Measurements from ENCODE around the gene LYPD5.
A peak's percentile ranks its signal among the peaks of the same experiment; 100 is the strongest.
"Not testable (repeated sequence)": the region's sequence is repeated elsewhere in the genome, so short reads cannot be mapped to it uniquely, and the experiment has no call there.

LYPD5 gene

GRCh38 chr19:43776286-43776685, 26.0 kb downstream of the LYPD5 start:
- DNase-seq, result no peak

DNA sequence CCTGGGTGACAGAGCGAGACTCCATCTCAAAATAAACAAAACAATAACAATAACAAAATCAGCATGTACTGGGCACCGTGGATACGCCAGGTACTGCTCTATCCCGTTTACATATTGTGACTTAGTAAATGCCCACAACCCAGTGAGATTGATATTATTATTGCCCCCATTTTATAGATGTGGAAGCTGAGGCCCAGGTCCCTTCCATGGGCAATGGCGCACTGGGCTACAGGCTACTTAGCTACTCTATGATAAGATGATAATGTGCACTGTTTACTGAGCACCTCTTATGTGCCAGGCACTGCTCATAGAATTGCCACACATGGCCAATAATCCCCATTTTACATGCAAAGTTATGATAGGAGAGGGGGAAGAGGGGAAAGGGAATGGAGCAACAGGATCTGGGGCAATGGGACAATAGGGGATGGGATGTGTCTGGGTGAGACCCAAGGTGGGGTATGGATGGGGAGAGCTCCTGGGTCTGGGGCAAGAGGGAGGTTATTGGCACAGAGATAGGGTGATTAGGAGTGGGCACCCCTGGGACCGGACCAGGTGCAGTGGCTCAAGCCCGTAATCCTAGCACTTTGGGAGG, 26.9 kb downstream of the LYPD5 start:
- no peak for DNase-seq

DNA sequence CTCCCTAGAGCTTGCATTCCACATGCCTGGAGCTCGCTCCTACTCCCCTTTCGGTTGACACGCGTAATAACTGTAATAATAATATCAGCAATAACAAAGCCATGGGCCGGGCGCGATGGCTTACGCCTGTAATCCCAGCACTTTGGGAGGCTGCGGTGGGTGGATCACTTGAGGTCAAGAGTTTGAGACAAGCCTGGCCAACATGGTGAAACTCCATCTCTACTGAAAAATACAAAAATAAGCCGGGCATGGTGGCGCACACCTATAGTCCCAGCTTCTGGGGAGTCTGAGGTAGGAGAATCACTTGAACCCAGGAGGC, 27.3 kb downstream of the LYPD5 start:
- not testable (repeated sequence) for DNase-seq

DNA sequence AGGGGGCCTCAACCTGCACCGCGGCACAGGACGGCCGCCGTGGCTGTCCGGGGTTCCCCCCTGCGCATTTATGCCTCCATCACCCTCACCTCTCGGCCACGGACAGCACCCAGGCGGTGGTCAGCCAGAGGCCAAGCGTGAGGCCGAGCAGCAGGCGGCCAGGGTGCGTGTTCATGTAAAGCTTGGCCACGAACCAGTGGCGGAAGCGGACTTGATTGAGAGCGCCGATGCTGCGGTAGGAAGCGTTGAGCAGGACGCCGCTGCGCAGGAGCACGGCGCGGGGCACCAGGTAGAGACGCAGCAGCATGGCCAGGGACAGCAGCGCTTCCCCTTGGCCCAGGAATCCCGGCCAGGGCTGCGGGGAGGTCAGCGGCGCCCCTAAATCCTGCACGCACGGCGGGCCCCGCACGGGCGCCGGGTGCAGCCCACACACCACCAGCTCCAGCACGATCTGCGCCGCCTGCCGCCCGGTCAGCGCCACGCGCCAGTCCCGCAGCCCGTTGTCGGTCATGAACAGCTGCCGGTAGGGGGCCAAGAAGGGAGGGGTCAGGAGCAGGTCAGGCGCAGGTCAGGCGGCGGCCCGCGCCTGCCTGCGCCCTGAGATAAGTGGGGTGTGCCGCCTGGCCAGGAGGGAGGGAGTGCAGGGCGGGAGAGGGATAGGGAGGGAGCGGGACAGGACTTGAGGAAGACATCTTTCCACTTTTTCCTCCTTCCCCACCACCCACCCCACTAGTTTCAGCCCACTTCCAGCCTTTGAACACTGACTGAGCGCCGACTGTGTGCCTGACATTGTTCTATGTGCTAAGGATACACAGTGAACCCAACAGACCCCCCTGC, 27.9 kb downstream of the LYPD5 start:
- no peak for DNase-seq

DNA sequence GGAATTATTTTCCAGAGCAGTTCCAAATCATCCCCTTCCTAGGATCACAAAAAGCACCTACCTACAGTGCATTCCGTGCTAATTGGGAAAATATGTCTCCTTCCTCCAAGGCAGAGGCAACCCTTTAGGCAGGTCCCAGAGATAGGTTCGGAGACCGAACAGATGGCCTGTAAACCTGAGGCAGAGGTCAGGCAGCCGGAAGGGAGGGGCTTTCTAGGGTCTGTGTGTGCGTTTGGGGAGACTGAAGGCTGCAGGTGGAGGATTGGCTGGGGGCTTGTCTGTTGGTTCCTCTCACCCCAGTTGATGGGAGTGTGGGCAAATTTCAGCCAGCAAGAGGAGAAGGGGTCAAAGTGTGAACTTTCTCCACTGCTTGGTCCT, 28.5 kb downstream of the LYPD5 start:
- no peak for DNase-seq

DNA sequence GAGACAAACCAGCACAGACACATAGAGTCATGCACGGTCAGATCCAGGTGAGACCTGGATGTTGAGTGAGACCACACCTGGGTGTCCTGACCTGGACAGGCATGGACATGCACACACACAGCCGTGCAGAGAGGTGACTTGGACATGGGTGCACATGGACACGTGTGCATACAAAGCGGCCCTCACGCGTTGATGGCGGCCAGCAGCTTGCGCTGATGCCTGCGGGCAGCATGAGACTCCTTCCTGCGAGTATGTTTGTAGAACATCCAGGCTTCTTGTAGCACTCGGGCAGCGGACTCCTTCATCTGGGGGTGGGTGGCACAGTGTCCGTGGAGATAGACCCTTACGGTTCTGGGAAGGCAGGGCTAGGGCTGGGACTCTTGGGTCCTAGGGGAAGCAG, 33.0 kb downstream of the LYPD5 start:
- DNase-seq, result no peak

DNA sequence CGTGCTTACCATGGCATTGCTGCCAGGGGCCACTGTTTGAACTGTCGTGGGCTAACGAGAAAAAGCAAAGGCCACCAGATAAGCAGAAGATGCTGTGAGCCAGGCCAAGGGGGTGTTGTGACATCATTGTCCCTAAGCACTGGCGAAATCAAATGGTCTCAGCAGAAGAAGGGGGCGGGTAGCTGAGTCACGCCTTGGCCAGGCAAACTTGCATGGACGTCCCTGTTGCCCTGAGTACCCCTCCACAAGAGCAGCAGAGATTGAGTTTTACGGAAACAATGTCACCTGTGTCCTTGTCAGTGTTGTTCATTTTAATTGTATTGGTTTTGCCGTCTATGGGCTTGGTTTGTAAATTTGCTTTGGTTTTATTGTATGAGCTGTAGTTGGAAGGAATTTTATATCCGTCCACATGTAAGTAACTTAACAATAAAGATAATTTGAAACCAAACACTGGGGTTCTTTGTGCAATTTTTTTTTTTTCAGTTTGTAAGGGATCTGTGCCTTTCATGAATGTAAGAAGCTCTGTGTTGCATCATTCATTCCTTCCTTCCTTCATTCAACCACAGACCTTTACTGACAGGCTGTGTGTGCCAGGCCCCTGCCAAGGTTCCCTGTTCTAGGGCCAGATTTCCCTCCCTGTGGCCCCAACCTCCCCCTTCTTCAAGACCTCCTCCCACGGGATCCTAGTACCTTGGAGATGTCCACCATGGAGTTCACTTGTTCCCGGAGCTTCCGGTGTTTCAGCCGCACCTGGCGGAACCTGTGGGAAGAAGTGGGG, 33.8 kb downstream of the LYPD5 start:
- no peak for DNase-seq

- no peak for DNase-seq
Measured at GRCh38 chr19:43767818-43768217, 34.4 kb downstream of the LYPD5 start.

DNA sequence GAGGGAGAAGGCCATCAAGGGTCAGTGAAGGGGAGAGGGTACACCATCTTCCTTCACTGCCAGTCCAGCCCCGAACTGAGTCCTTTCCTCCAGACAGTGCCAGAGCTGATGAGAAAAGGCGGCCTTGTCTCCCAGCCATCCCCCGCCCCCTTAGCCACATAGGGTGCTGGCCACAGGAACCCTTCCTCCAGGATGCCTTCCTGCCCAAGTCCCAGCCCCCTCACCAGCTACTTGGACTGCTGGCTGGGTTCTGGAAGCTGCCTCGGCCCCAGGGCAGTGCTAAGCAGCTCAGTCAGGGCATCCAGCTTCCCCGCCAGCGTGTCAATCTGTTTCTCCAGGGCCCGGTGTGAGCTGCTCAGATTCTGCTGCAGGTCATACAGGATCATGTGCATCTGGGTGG, 34.9 kb downstream of the LYPD5 start:
- DNase-seq, result no peak

- no peak for DNase-seq
Measured at GRCh38 chr19:43766755-43767043, 35.5 kb downstream of the LYPD5 start.

GRCh38 chr19:43765109-43765876, 37.0 kb downstream of the LYPD5 start:
- DNase-seq, result no peak

DNA sequence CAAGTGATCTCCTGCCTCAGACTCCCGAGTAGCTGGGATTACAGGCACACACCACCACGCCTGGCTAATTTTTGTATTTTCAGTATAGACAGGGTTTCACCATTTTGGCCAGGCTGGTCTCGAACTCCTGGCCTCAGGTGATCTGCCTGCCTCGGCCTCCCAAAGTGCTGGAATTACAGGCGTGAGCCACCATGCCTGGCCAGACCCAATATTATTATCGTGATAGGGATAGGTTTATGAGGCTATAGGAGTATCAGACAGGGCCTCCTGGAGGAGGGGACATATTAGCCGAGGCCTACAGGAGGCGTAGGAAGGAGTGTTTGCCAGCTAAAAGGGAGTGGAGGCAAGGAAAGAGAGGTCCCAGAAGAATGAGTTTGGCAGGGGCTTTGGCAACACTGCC, 37.6 kb downstream of the LYPD5 start:
- not testable (repeated sequence) for DNase-seq

- DNase-seq, result no peak
Measured at GRCh38 chr19:43763473-43763939, 38.7 kb downstream of the LYPD5 start.

- no peak for DNase-seq
Measured at GRCh38 chr19:43762814-43763213, 39.4 kb downstream of the LYPD5 start.

GRCh38 chr19:43760941-43761340, 41.3 kb downstream of the LYPD5 start:
- DNase-seq, result no peak

- peak; percentile 34 for DNase-seq
Measured at GRCh38 chr19:43759515-43759914, 42.7 kb downstream of the LYPD5 start.

- DNase-seq, result peak; percentile 89
Measured at GRCh38 chr19:43755256-43755801, 46.9 kb downstream of the LYPD5 start.

DNA sequence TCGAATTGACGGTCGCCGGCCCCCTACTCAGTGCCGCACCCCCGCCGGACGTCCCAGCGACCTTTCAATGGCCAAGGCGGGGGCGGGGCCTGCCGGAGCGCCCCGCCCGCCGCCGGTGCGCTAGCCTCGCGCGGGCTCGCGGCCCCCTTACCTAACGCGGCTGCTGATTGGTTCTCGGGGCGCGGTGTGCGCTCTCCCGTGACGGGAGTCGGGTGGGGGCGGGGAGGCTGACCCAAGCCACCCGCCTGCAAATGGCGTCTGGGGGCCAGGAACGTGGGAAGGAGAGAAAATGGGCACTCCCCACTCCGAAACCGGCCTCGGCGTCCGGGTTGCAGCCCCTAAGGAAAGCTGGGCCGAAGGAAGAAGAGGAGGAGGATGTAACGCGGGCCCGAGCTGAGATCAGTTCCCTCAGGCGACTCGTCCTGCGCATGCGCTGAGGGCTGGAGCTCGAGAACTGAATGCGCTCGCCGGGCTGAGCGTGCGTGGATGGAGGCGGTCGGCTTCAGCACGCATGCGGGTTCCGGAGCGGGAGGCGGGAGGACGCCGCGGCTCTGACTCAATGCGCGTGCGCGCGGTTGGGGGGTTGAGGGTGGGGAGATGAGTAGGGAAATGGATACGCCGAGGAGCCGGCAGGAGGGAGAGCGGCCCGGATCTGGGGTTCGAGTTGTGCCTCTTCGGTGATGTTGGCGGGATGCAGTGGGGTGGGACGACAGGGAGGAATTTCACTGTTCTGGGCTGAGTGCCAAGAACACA, 47.6 kb downstream of the LYPD5 start, which contains the start of gene SMG9:
Gene SMG9, minus strand, starts transcription at position 460 of the 753 bp plus-strand sequence. CDS start 4,221 bp downstream, outside the sequence.
- DNase-seq, result peak; percentile 95

- no peak for DNase-seq
Measured at GRCh38 chr19:43754253-43754502, 48.1 kb downstream of the LYPD5 start.

DNA sequence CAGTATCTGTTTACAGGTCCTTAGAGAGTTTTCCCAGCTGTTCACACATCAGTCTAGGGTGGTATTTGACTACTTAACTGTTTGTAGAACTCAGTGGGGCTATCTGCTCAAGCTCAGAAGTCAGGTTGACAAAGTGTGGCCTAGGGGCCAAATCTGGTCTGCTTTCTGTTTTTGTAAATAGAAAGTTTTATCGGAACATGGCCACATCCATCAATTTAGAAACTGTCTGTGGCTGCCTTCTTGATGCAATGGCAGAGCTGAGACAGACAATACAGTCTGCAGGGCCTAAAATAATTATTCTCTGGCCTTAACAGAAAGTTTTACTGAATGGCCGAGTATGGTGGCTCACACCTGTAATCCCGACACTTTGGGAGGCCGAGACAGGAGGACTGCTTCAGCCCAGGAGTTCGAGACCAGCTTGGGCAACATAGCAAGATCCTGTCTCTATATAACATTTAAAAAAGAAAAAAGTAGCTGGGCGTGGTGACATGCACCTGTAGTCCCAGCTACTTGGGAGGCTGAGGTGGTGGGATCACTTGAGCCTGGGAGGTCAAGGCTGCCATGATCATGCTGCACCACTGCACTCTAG, 49.9 kb downstream of the LYPD5 start:
- no peak for DNase-seq

- DNase-seq, result no peak
Measured at GRCh38 chr19:43751466-43752220, 50.6 kb downstream of the LYPD5 start.

Data from NCI-H1436 (cell line).